Neural crest cell (in vitro differentiated cells): ENCODE measurements around the gene SLCO4A1. TPM values are rescaled to one million over a fixed set of nuclear protein-coding genes. Genes with fewer than 3 reads are reported as not detected.

Source experiments
- DNase-seq: peaks from one replicate; pipeline ENCODE4 v3.0.0; 2021; ENCODE audit warnings: low read depth, mixed read lengths, low spot score
- H3K27ac Mint-ChIP-seq: one replicate; pipeline ENCODE4 v1.8.0; 2021; ENCODE audit warnings: mild to moderate bottlenecking, mixed read lengths; ENCODE audit not compliant: unreplicated experiment
- H3K27me3 Mint-ChIP-seq: 2 replicates; pipeline ENCODE4 v1.8.0; 2021; ENCODE audit warnings: low read depth, mild to moderate bottlenecking, mixed read lengths
- H3K36me3 Mint-ChIP-seq: 2 replicates; pipeline ENCODE4 v1.8.0; 2021; ENCODE audit warnings: low read depth, mild to moderate bottlenecking, mixed read lengths
- H3K4me1 Mint-ChIP-seq: 2 replicates; pipeline ENCODE4 v1.8.0; 2021; ENCODE audit warnings: mixed read lengths
- H3K4me3 Mint-ChIP-seq: one replicate; pipeline ENCODE4 v1.8.0; 2021; ENCODE audit warnings: mild to moderate bottlenecking, mixed read lengths
- H3K9me3 Mint-ChIP-seq: 2 replicates; pipeline ENCODE4 v1.8.0; 2021; ENCODE audit warnings: mixed read lengths
- CTCF ChIP-seq: fragments of 200-600 bp; sonication (generic); conservative IDR thresholded peaks from 2 replicates; pipeline ENCODE4 v1.5.0; 2021; ENCODE audit warnings: antibody characterized with exemption, mild to moderate bottlenecking
- total RNA-seq: library from RNA; stranded (reverse); gene quantifications from 2 replicates; pipeline ENCODE4 v1.2.1, GENCODE V29; 2021

The SLCO4A1 gene
- total RNA-seq, 1 donor from 2014 or later: 7.0 TPM

GRCh38 chr20:62698231-62698630 is 55.9 kb downstream of the SLCO4A1 start:
- H3K27me3 Mint-ChIP-seq: no peaks in the 10 kb centered on the region
- DNase-seq: no peak
- no peaks in the 10 kb centered on the region for H3K9me3 Mint-ChIP-seq
- H3K36me3 Mint-ChIP-seq: no peaks in the 10 kb centered on the region
- no peak overlapping the region for H3K27ac Mint-ChIP-seq
- no peak overlapping the region for H3K4me3 Mint-ChIP-seq
- TF ChIP-seq CTCF: no peak
- peaks cover 11% of the 10 kb centered on the region for H3K4me1 Mint-ChIP-seq

GRCh38 chr20:62699296-62699695 is 57.0 kb downstream of the SLCO4A1 start:
- TF ChIP-seq CTCF: no peak
- Mint-ChIP-seq H3K27me3 (peaks cover 3% of the 10 kb centered on the region), H3K27ac (no peak overlapping the region), H3K4me1 (peaks cover 11% of the 10 kb centered on the region), H3K36me3 (no peaks in the 10 kb centered on the region), H3K4me3 (no peak overlapping the region), H3K9me3 (no peaks in the 10 kb centered on the region)
- DNase-seq: no peak

- no peak for TF ChIP-seq CTCF
- Mint-ChIP-seq H3K27me3 (peaks cover 5% of the 10 kb centered on the region), H3K4me3 (no peak overlapping the region), H3K4me1 (peaks cover 11% of the 10 kb centered on the region), H3K9me3 (no peaks in the 10 kb centered on the region), H3K36me3 (no peaks in the 10 kb centered on the region), H3K27ac (no peak overlapping the region)
- DNase-seq: no peak
These were observed 57.4 kb downstream of the SLCO4A1 start for GRCh38 chr20:62699741-62700140.

GRCh38 chr20:62700261-62700930 is 58.1 kb downstream of the SLCO4A1 start:
- Mint-ChIP-seq H3K36me3 (no peaks in the 10 kb centered on the region), H3K4me3 (no peak overlapping the region), H3K27ac (no peak overlapping the region), H3K9me3 (no peaks in the 10 kb centered on the region), H3K27me3 (peaks cover 9% of the 10 kb centered on the region), H3K4me1 (peaks cover 11% of the 10 kb centered on the region)
- DNase-seq: no peak
- TF ChIP-seq CTCF: no peak

- H3K4me3 Mint-ChIP-seq: no peak overlapping the region
- peaks cover 15% of the 10 kb centered on the region for H3K27me3 Mint-ChIP-seq
- no peak overlapping the region for H3K27ac Mint-ChIP-seq
These were observed 59.1 kb downstream of the SLCO4A1 start for GRCh38 chr20:62701161-62702012.

More at GRCh38 chr20:62701161-62702012, 59.1 kb downstream of the SLCO4A1 start:
- DNase-seq: no peak
- TF ChIP-seq CTCF: no peak
- H3K36me3 Mint-ChIP-seq: no peaks in the 10 kb centered on the region
- H3K9me3 Mint-ChIP-seq: no peaks in the 10 kb centered on the region
- peaks cover 11% of the 10 kb centered on the region for H3K4me1 Mint-ChIP-seq
